K562 (cell line): Measurements from ENCODE around the gene DCTN1. TPM values are rescaled to one million over a fixed set of nuclear protein-coding genes. Genes with fewer than 3 reads are reported as not detected.

ENCODE experiments used
- ARID1B ChIP-seq: fragments of 450-650 bp; IDR thresholded peaks from 2 replicates; pipeline ENCODE4 v1.6.1; 2016; ENCODE audit warnings: antibody characterized with exemption, mild to moderate bottlenecking, inconsistent platforms
- BACH1 ChIP-seq: fragments of 200-800 bp; sonication (Bioruptor generic); IDR thresholded peaks from 2 replicates; pipeline ENCODE4 v1.6.1; 2016; ENCODE audit warnings: missing genetic modification characterization, missing compliant biosample characterization
- CTCF ChIP-seq, 3 experiments: IDR thresholded peaks in 2 of 3; conservative IDR thresholded peaks in 1 of 3; 2 replicates each; pipeline ENCODE4 v1.5.1; 2011 to 2012; ENCODE audit warnings: low read length in 3 of 3, mild to moderate bottlenecking in 3 of 3, control low read depth in 2 of 3, improper control_type of control experiment in 1 of 3, inconsistent platforms in 1 of 3, low read depth in 1 of 3, mixed read lengths in 1 of 3, moderate library complexity in 1 of 3; ENCODE audit not compliant: insufficient read depth in 2 of 3
- FOXK2 ChIP-seq, 2 experiments: fragments of 450-650 bp; IDR thresholded peaks in 1 of 2; conservative IDR thresholded peaks in 1 of 2; 2 replicates each; pipeline ENCODE4 v1.6.1; 2016; ENCODE audit warnings: low read depth in 2 of 2, mild to moderate bottlenecking in 1 of 2
- HDAC6 ChIP-seq: IDR thresholded peaks from 2 replicates; pipeline ENCODE4 v1.6.1; 2012; ENCODE audit warnings: low read depth, mild to moderate bottlenecking, control low read depth, inconsistent platforms, low read length, moderate library complexity
- HNRNPL ChIP-seq: fragments of 200-400 bp; formaldehyde crosslinking; IDR thresholded peaks from 2 replicates; pipeline ENCODE4 v1.6.1; 2017; ENCODE audit warnings: low read depth, mild to moderate bottlenecking, low read length
- HNRNPUL1 ChIP-seq: fragments of 200-400 bp; formaldehyde crosslinking; IDR thresholded peaks from 2 replicates; pipeline ENCODE4 v1.6.1; 2017; ENCODE audit warnings: low read length
- ILK ChIP-seq: fragments of 450-650 bp; IDR thresholded peaks from 2 replicates; pipeline ENCODE4 v1.6.1; 2016; ENCODE audit warnings: missing genetic modification characterization, low read depth, mild to moderate bottlenecking, missing compliant biosample characterization, moderate library complexity, borderline replicate concordance
- MTA1 ChIP-seq: fragments of 450-650 bp; IDR thresholded peaks from 2 replicates; pipeline ENCODE4 v1.6.1; 2017; ENCODE audit warnings: borderline replicate concordance
- NFIC ChIP-seq: fragments of 450-650 bp; IDR thresholded peaks from 2 replicates; pipeline ENCODE4 v1.6.1; 2017; ENCODE audit warnings: mild to moderate bottlenecking, inconsistent platforms
- POLR2G ChIP-seq: fragments of 200-400 bp; formaldehyde crosslinking; IDR thresholded peaks from 2 replicates; pipeline ENCODE4 v1.6.1; 2017; ENCODE audit warnings: low read depth, mild to moderate bottlenecking, antibody characterized with exemption, low read length, moderate library complexity
- RCOR1 ChIP-seq, 2 experiments: IDR thresholded peaks; 2 replicates each; pipeline ENCODE4 v1.6.1; 2012; ENCODE audit warnings: low read depth in 2 of 2, low read length in 2 of 2, borderline replicate concordance in 1 of 2, improper control_type of control experiment in 1 of 2
- SMARCB1 ChIP-seq: IDR thresholded peaks from 2 replicates; pipeline ENCODE4 v1.6.1; 2011; ENCODE audit warnings: improper control_type of control experiment, low read depth; ENCODE audit not compliant: insufficient read length
- STAG1 ChIP-seq: sonication (generic); formaldehyde crosslinking; IDR thresholded peaks from 2 replicates; pipeline ENCODE4 v1.5.0; 2020; ENCODE audit warnings: missing genetic modification reagents, borderline replicate concordance
- ZNF253 ChIP-seq: fragments of 250-450 bp; sonication (Bioruptor Pico); conservative IDR thresholded peaks from 2 replicates; pipeline ENCODE4 v1.6.1; 2021; ENCODE audit warnings: mild to moderate bottlenecking
- ZNF263 ChIP-seq: sonication (generic); formaldehyde crosslinking; IDR thresholded peaks from 2 replicates; pipeline ENCODE4 v1.8.0; 2022; ENCODE audit warnings: mild to moderate bottlenecking, missing genetic modification reagents, borderline replicate concordance
- ZNF274 ChIP-seq: IDR thresholded peaks from 2 replicates; pipeline ENCODE4 v1.6.1; 2011; ENCODE audit warnings: low read depth, mild to moderate bottlenecking, low read length, moderate library complexity, borderline replicate concordance
- ZNF695 ChIP-seq: fragments of 450-650 bp; formaldehyde crosslinking; IDR thresholded peaks from 2 replicates; pipeline ENCODE4 v1.4.0; 2020; ENCODE audit warnings: mild to moderate bottlenecking, moderate library complexity
- ZNF830 ChIP-seq: fragments of 250-450 bp; sonication (Bioruptor Pico); IDR thresholded peaks from 2 replicates; pipeline ENCODE4 v1.5.0; 2021; ENCODE audit warnings: mild to moderate bottlenecking
- polyA plus RNA-seq, 8 experiments: library from polyadenylated mRNA; depleted of rRNA in 4 of 8; stranded (reverse) in 5 of 8; unstranded in 3 of 8; fragments of >200 nt; fragmentation: Nextera tagmentation in 2 of 8; fragmentation: Illumina TruSeq in 1 of 8; extraction: Ambion mirVana in 2 of 8; extraction: Trizol in 1 of 8; gene quantifications; 2 replicates each; pipeline versions ENCODE4 v1.2.1 to v1.2.3, GENCODE V29; 2011 to 2014; ENCODE audit warnings: inconsistent platforms in 1 of 8, missing spikeins in 1 of 8
- total RNA-seq, 7 experiments: library from RNA; depleted of rRNA in 6 of 7; stranded (reverse); fragments of >200 nt in 6 of 7; fragmentation: Illumina TruSeq in 2 of 7; extraction: Trizol in 2 of 7; gene quantifications; 2 replicates each; pipeline versions ENCODE4 v1.2.1 to v1.2.3, GENCODE V29; 2011 to 2021; ENCODE audit warnings: low replicate concordance in 1 of 7
- TF ChIP-seq, protein P1 (sequence below): fragments of 250-450 bp; sonication (Bioruptor Pico); IDR thresholded peaks from 2 replicates; pipeline ENCODE4 v1.4.0; 2020

DCTN1 gene
- total and polyA plus RNA-seq, 9 of the 15 experiments (the other 6 are each of a cell fraction or from before 2014, with no cell fraction given), result 23.9 to 71.7 (median 45.0) TPM

- TF ChIP-seq, protein P1, sequence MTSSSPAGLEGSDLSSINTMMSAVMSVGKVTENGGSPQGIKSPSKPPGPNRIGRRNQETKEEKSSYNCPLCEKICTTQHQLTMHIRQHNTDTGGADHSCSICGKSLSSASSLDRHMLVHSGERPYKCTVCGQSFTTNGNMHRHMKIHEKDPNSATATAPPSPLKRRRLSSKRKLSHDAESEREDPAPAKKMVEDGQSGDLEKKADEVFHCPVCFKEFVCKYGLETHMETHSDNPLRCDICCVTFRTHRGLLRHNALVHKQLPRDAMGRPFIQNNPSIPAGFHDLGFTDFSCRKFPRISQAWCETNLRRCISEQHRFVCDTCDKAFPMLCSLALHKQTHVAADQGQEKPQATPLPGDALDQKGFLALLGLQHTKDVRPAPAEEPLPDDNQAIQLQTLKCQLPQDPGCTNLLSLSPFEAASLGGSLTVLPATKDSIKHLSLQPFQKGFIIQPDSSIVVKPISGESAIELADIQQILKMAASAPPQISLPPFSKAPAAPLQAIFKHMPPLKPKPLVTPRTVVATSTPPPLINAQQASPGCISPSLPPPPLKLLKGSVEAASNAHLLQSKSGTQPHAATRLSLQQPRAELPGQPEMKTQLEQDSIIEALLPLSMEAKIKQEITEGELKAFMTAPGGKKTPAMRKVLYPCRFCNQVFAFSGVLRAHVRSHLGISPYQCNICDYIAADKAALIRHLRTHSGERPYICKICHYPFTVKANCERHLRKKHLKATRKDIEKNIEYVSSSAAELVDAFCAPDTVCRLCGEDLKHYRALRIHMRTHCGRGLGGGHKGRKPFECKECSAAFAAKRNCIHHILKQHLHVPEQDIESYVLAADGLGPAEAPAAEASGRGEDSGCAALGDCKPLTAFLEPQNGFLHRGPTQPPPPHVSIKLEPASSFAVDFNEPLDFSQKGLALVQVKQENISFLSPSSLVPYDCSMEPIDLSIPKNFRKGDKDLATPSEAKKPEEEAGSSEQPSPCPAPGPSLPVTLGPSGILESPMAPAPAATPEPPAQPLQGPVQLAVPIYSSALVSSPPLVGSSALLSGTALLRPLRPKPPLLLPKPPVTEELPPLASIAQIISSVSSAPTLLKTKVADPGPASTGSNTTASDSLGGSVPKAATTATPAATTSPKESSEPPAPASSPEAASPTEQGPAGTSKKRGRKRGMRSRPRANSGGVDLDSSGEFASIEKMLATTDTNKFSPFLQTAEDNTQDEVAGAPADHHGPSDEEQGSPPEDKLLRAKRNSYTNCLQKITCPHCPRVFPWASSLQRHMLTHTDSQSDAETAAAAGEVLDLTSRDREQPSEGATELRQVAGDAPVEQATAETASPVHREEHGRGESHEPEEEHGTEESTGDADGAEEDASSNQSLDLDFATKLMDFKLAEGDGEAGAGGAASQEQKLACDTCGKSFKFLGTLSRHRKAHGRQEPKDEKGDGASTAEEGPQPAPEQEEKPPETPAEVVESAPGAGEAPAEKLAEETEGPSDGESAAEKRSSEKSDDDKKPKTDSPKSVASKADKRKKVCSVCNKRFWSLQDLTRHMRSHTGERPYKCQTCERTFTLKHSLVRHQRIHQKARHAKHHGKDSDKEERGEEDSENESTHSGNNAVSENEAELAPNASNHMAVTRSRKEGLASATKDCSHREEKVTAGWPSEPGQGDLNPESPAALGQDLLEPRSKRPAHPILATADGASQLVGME (CRISPR knock-in tag), result no peak
- TF ChIP-seq MTA1 (no peak), ARID1B (no peak), ZNF263 (no peak), ZNF695 (CRISPR knock-in tag) (no peak), ILK (tag) (no peak), RCOR1 (IDR thresholded peaks at IDR 0.05; ENCODE audit: borderline replicate concordance in 1 of 2, low read depth in 2 of 2, low read length in 2 of 2) (no peak), ZNF274 (no peak), CTCF (IDR thresholded peaks at IDR 0.05 in 2 of 3, conservative IDR thresholded peaks at IDR 0.05 in 1 of 3; ENCODE audit: insufficient read depth in 2 of 3, low read depth in 1 of 3, low read length in 3 of 3) (peak; percentile 41 to 60 (median 43); a peak in 4 of 6 replicates), POLR2G (no peak), HDAC6 (no peak), ZNF253 (CRISPR knock-in tag) (no peak), NFIC (no peak), BACH1 (tag) (no peak), HNRNPL (no peak), FOXK2 (conservative IDR thresholded peaks at IDR 0.05 in 1 of 2, IDR thresholded peaks at IDR 0.05 in 1 of 2; ENCODE audit: low read depth in 2 of 2) (no peak), ZNF830 (no peak), SMARCB1 (no peak), HNRNPUL1 (no peak), STAG1 (no peak)
Observed at GRCh38 chr2:74416778-74417177, 36.7 kb upstream of the DCTN1 start (continued).
